Osteoblast (primary cell): ENCODE data around the gene COX20. TPM values are rescaled to one million over a fixed set of nuclear protein-coding genes. Genes with fewer than 3 reads are reported as not detected.

Experiments
- DNase-seq: peaks from one replicate; pipeline ENCODE4 v3.0.0; 2011; ENCODE audit warnings: low spot score, mixed read lengths; ENCODE audit not compliant: insufficient read length; ENCODE audit errors: missing footprints
- H2AFZ ChIP-seq: 2 replicates; pipeline ENCODE4 v1.6.0; 2011; ENCODE audit warnings: mild to moderate bottlenecking, low read length
- H3K27ac ChIP-seq: 2 replicates; pipeline ENCODE4 v1.5.1; 2011; ENCODE audit warnings: mild to moderate bottlenecking, low read depth, low read length, moderate library complexity
- H3K27me3 ChIP-seq: 2 replicates; pipeline ENCODE4 v1.6.0; 2012; ENCODE audit warnings: mild to moderate bottlenecking, control low read depth, inconsistent platforms, low read length, moderate library complexity; ENCODE audit not compliant: insufficient read depth
- H3K36me3 ChIP-seq: 2 replicates; pipeline ENCODE4 v1.5.1; 2011; ENCODE audit warnings: mild to moderate bottlenecking, low read length, control low read depth, moderate library complexity; ENCODE audit not compliant: insufficient read depth
- H3K4me1 ChIP-seq: 2 replicates; pipeline ENCODE4 v1.5.1; 2011; ENCODE audit warnings: mild to moderate bottlenecking, low read length, control low read depth, moderate library complexity; ENCODE audit not compliant: insufficient read depth
- H3K4me2 ChIP-seq: 2 replicates; pipeline ENCODE4 v1.6.0; 2011; ENCODE audit warnings: mild to moderate bottlenecking, low read length; ENCODE audit not compliant: insufficient read depth
- H3K4me3 ChIP-seq: fragments of 200-600 bp; sonication (generic); 3 replicates; pipeline ENCODE4 v1.5.1; 2012; ENCODE audit warnings: mild to moderate bottlenecking, low read length, inconsistent platforms; ENCODE audit not compliant: insufficient read depth
- H3K79me2 ChIP-seq: 2 replicates; pipeline ENCODE4 v1.6.0; 2012; ENCODE audit warnings: mild to moderate bottlenecking, low read length, control low read depth, inconsistent platforms; ENCODE audit not compliant: insufficient read depth
- H3K9me3 ChIP-seq: 2 replicates; pipeline ENCODE4 v1.5.1; 2011; ENCODE audit warnings: low read depth, low read length, control low read depth
- H4K20me1 ChIP-seq: 2 replicates; pipeline ENCODE4 v1.6.0; 2012; ENCODE audit warnings: mild to moderate bottlenecking, low read length, control low read depth; ENCODE audit not compliant: insufficient read depth
- total RNA-seq: library from RNA; depleted of rRNA; stranded (reverse); fragments of >200 nt; gene quantifications from 2 replicates; pipeline ENCODE4 v1.2.3, GENCODE V29; 2012
- TF ChIP-seq, protein P1 (sequence below): IDR thresholded peaks from 2 replicates; pipeline ENCODE4 v1.5.1; 2011; ENCODE audit warnings: mild to moderate bottlenecking, low read depth, low read length, moderate library complexity; ENCODE audit errors: extremely low read depth

Gene COX20
- total RNA-seq, 1 donor = 35.8 TPM

DNA sequence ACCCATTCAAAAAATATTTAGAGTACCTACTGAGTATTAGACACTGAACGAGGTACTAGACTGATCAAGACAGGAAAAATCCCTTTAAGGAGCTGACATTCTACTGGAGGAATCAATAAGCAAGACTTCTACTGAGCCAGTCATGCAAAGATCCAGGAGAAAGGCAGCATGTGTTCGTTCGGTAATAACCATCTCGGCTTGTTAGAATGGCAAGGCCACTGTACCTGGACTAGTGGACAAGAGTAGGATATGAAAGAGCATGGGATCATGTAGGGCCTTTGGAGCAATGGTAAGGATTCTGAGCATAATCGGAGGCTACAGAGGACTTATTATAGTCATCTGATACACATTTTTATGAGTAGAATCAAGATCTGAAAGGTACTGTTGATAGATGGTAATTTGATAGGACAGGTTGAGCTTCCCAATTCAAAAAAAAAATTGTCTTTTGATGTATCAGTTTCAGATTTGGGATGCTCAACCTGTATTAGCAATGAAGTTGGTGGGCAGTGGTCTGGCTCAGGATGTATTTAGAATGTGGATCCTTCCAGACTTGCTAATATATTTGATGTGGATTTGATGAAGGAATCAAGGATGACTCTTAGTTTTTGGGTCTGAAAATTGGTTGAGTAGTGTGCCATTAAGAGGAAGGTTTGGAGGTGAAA is 2.3 kb downstream of the COX20 start:
- TF ChIP-seq, protein P1, sequence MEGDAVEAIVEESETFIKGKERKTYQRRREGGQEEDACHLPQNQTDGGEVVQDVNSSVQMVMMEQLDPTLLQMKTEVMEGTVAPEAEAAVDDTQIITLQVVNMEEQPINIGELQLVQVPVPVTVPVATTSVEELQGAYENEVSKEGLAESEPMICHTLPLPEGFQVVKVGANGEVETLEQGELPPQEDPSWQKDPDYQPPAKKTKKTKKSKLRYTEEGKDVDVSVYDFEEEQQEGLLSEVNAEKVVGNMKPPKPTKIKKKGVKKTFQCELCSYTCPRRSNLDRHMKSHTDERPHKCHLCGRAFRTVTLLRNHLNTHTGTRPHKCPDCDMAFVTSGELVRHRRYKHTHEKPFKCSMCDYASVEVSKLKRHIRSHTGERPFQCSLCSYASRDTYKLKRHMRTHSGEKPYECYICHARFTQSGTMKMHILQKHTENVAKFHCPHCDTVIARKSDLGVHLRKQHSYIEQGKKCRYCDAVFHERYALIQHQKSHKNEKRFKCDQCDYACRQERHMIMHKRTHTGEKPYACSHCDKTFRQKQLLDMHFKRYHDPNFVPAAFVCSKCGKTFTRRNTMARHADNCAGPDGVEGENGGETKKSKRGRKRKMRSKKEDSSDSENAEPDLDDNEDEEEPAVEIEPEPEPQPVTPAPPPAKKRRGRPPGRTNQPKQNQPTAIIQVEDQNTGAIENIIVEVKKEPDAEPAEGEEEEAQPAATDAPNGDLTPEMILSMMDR = no peak
- H3K4me2 ChIP-seq = peak overlapping the region; percentile 100
- H3K36me3 ChIP-seq = peaks cover 37% of the 10 kb centered on the region
- no peak for DNase-seq
- H3K4me1 ChIP-seq = peaks cover 34% of the 10 kb centered on the region
- H2AFZ ChIP-seq = no peak overlapping the region
- no peaks in the 10 kb centered on the region for H3K27me3 ChIP-seq
- H3K27ac ChIP-seq = peak overlapping the region; percentile 65
- no peaks in the 10 kb centered on the region for H3K9me3 ChIP-seq
- peaks cover 57% of the 10 kb centered on the region for H3K79me2 ChIP-seq
- H4K20me1 ChIP-seq = peaks cover 5% of the 10 kb centered on the region
- peak overlapping the region; percentile 17 for H3K4me3 ChIP-seq

DNA sequence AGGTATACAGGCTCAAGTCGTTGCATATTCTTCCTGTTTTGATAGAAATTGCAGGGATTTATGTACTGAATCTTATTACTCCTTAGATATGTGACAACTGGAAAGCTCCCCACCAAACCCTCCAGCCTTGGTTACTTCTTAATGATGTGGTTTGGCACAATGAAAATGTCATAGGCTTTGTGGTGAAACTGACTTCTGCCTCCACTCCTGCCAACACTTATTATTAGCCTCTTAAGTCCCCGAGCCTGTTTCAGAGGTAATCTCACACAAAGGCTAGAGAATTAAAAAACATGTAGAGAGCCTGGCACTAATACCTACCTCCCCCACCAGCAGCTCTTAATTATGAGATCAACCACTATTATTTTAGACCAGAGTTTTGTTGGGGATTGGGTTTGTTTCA is 4.2 kb downstream of the COX20 start:
- Histone ChIP-seq H3K4me3 (no peak overlapping the region), H4K20me1 (peaks cover 5% of the 10 kb centered on the region), H3K79me2 (peaks cover 67% of the 10 kb centered on the region), H3K9me3 (no peaks in the 10 kb centered on the region), H3K4me1 (peaks cover 31% of the 10 kb centered on the region), H2AFZ (no peak overlapping the region), H3K36me3 (peaks cover 56% of the 10 kb centered on the region), H3K4me2 (no peak overlapping the region), H3K27ac (no peak overlapping the region), H3K27me3 (no peaks in the 10 kb centered on the region)
- TF ChIP-seq, protein P1 = no peak
- no peak for DNase-seq

DNA sequence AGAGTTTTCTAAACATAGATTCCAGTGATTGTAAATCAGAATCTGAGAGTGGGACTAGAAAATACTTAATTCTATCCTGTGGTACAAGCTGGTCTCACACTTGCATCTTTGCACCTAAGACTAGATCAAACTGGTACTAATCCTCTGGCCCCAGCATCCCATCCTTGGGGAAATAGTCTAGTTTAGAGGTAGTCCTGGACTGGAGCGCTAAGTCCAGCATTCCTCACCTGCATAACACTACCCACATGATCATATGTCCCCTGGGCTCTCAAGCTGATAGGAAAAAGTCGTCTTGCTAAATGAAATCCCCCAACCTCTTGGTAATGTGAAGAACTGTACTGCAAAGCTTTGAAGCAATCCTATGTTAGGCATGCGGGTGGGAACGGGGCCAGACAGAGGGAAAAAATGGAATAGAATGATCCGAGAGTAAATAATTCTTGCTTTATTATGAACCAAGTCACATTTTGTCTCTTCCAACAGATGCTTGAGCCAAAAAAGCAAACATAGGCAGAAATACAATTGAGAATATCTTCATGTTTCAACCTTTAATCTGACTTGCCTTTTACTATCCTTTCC is 4.8 kb downstream of the COX20 start:
- peaks cover 5% of the 10 kb centered on the region for H4K20me1 ChIP-seq
- H3K9me3 ChIP-seq = no peaks in the 10 kb centered on the region
- H3K79me2 ChIP-seq = peaks cover 68% of the 10 kb centered on the region
- H3K4me1 ChIP-seq = peaks cover 29% of the 10 kb centered on the region
- H3K36me3 ChIP-seq = peaks cover 62% of the 10 kb centered on the region
- H2AFZ ChIP-seq = no peak overlapping the region
- TF ChIP-seq, protein P1 = no peak
- H3K27me3 ChIP-seq = no peaks in the 10 kb centered on the region
- no peak for DNase-seq
- no peak overlapping the region for H3K27ac ChIP-seq
- no peak overlapping the region for H3K4me2 ChIP-seq
- no peak overlapping the region for H3K4me3 ChIP-seq

DNA sequence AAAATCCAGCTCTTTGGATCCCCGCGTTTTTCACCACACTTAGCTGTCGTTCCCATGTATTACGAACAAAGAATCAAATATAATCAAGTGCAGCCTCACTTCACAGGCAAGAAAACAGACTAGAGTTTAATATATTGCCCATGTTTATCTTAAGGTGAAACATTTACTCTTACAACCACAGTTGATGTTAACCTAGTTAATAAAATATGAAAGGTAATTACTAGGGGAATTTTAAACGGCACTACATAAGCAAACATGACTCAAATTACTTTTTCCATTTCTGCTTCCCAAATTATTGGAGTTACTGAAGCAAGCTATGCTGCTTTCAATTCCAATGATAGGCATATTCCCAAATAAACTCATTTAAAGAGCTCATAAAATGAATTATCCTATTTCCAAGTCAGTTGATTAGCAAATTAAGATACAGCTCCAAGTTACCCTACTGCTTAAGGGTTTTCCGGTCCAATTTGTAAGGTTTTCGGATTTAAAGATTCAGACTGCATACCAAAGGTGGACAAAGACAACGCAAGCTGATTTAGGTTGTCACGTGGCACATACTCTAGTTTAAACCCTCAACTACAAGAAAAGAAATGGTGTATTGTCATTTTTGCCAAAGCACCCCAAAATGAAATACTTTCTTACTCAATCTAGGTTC is 5.9 kb downstream of the COX20 start:
- Histone ChIP-seq H3K9me3 (no peaks in the 10 kb centered on the region), H3K36me3 (peaks cover 72% of the 10 kb centered on the region), H3K4me3 (no peak overlapping the region), H3K27ac (no peak overlapping the region), H3K79me2 (peaks cover 74% of the 10 kb centered on the region), H3K27me3 (no peaks in the 10 kb centered on the region), H3K4me2 (no peak overlapping the region), H4K20me1 (peaks cover 5% of the 10 kb centered on the region), H3K4me1 (peaks cover 23% of the 10 kb centered on the region), H2AFZ (no peak overlapping the region)
- TF ChIP-seq, protein P1 = no peak
- no peak for DNase-seq
